ENCODE measurements around the gene MRTFA.

GRCh38 chr22:40417881-40418280 is 218.6 kb downstream of the MRTFA start:
- no peak for TF ChIP-seq CTCF (IDR thresholded peaks at IDR 0.05)
- TF ChIP-seq ZFX (IDR thresholded peaks at IDR 0.05; ENCODE audit: borderline replicate concordance), result no peak

Measured in 22Rv1 (cell line).